Measurements from ENCODE around the gene INS.
"Not testable (repeated sequence)": the region's sequence is repeated elsewhere in the genome, so short reads cannot be mapped to it uniquely, and the experiment has no call there.

INS gene

DNA sequence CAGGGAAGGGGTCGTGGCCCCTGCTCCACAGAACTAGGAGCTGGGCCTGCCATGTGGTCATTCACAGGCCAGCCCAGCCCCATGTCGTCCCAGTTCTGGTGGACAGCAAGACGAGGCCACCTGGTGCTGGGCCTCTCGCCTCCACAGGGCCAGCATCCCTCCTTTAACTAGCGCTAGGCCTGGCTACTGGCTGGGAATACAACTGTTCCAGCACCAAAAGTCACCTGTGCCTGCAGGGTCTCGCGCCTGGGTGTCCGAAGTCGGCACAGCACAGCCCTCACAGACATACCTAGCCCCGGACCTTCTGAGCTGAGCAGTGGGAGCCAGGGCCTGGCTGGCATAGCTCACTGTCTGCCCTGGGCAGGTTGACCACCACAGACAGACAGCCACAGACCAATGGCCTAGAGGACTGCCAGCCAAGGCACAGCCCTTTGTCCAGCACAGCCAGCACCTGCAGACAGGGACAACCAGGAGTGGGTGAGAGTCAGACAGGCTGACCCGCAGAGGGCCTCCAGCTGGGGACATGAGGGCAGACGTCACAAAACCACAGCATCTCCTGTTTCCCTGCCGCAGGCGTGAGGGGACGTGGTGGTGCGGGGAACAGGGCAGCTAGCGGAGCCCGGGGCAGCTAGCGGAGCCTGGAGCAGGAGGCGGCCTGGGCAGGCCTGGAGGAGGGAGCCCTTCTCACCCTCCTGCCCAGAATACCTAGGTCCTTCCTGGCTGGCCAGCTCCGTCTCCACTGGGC, 37.8 kb upstream of the INS start:
- no peak for DNase-seq

DNA sequence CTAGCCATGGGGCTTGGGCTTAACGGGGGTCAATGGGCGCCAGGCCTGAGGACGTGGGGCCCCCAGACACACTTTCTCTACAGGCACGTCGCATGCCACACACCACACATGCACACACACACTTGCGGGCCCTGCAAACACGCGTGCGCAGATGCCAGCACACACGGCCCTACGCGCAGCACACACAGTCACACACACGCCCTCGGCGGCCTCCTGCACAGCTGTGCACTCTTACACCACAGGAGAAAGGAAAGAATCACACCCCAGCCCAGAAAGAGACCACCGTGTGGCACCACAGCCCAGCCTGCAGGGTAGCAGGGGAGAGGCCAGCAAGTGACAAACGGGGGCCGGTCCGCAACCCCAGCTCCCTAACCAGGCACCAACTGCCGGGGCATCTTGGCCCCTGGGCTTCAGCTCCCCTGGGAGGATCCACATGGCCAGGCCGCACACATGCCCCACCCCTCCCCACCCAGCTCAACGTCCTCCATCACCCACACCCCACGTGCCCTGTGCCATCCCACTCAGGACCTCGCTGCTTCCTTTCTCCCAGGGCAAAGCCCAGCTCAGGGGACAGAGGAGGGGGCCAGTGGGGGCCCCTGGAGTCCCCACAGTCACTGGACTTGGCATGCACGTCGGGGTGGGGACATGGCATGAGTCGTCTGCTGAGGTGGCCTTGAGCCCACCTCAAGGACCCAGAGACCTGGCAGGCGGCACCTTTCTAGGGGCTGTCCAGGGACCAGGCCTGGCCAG, 36.9 kb upstream of the INS start:
- no peak for DNase-seq

DNA sequence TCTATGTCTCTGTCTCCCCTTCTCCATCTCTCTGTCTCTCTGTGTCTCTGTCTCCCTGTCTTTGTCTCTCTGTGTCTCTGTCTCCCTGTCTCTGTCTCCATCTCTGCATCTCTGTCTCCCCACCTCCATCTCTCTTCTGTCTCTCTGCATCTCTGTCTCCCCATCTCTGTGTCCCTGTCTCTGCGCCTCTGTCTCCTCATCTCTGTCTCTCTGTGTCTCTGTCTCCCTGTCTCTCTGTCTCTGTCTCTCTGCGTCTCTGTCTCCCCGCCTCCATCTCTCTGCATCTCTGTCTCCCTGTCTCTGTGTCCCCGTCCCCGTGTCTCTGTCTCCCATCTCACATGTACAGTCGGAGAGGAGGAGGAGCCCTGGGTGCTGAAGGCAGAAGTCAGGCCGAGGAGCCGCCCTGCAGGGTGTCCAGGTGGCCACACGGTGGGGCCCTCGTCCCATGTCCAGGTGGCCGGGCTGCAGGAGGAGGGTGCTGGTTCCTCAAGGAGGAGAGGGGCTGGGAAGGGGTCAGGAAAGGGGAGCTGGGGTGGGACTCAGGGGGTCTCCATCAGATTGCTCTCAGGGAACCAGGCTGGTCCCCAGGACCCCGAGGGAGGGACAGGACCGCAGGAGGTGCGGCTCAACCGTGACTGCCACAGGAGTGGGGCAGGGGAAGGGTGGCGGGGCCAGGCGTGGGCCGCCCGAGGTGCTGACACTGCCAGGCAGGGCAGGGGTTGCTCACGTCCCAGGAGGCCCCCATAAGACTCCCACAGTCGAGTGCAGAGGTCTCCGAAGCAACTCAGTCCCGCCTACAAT, 36.2 kb upstream of the INS start:
- DNase-seq, result peak; percentile 31

DNA sequence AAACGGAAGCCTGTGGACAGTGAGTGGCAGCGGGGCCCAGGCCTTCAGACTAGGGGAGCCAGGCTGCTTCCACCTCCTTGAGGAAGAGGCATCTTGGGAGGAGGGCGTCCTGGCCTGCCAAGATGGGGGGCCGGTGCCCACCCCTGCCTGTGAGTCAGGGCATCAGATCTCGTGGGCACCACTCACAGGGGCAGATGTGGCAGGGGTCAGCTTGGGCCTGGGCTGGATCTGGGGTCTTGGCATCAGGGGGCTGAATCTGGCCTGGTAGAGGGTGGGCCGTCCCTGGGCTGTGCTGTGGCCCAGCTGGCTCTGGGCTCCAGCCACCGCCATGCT, 34.7 kb upstream of the INS start:
- no peak for DNase-seq

DNA sequence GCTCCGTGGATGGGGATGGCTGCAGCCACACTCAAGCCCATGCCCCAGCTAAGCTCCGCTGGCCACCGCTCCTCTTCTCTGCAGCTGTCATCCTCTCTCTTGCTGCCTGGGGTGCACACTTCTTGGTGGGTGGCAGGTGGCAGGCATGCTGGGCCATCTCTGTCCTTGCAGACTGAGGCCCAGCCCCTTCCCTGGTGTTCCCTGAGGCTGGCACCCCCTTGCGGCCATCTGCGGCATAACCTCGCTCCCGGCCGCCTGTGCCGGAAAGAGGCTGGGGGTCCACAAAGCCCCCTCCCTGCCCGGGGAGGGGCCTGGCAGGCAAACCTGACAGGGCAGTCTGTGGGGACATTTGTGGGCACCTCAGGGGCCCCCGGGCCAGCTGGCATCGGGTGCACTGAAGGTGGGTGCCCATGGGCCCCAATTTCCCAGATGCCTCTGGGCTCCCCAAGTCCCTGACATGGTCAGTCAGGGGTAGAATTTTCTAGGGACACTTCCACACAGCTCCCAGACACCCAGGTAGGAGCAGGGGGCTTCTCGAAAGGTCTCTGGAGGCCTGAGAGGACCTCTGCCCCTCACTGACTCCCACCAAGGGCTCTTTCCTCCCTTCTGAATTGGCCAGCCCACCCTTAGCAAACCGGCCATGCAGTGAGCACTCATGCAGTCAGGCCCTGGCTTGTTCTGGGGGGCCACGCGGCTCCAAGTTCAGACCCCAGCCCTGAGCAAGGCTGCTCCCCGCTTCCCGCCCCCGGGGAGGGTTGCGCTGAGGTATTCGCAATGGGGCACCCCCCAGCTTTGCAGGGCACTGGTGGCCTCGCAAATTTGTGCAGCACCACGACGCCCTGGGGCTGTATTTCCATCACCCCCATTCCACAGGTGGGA, 34.1 kb upstream of the INS start:
- peak; percentile 9 for DNase-seq

DNA sequence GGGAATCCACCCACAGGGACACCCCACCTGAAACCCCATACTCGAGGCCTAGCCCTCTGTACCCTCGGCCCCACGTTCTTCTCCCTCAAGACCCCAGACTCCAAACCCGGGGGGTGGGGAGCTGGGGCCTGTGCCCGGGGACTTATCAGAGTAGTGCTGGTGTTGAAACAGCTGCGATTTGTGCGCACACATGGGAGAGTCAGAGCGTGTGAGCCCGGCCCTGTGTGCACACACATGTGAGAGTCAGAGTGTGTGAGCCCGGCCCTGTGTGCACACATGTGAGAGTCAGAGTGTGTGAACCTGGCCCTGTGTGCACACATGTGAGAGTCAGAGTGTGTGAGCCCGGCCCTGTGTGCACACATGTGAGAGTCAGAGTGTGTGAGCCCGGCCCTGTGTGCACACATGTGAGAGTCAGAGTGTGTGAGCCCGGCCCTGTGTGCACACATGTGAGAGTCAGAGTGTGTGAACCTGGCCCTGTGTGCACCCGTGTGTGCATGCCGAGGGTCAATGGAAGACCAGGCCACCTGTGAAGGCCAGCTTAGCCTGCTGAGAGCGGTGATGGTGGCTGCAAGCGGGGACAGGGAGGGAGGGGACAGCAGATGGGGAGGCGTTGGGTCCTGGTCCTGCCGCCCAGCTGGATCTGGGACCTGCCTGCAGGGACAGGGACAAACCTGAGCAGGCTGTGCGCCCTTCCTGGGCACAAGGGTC, 33.0 kb upstream of the INS start:
- not testable (repeated sequence) for DNase-seq

DNA sequence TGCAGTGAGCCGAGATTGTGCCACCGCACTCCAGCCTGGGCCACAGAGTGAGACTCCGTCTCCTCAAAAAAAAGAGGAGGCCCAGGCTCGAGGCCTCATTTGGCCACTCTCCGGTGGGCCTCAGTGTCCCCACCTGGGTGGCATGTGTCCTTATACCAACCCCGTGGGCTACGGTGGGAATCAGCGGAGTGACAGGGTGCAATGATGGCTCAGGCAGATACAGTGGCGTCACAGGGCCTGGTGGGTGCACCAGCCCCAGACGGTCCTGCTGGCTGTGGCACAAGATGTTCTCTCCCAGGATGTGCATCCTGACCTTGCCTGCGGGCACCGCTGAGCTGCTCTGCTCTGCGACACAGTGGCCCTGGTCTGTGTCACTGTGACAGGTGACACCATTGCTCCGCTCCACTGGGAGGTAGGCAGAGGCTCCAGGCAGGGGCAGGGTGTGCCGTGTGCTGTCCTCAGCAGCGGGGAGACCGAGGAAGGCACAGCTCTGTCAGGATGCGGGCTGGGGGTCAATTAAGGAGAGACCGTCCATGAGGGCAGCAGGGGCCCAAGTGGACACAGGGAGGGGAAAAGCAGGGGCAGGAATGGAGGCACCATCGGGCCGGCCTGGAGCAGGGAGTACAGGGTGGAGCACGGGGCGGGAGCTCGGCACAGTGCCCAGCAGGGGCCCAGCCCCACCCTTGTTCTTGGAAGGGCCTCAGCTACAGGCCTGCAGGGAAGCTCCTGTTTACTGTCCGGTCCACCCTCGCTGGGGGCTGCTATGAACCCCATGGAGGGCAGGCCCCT, 32.3 kb upstream of the INS start:
- no peak for DNase-seq

DNA sequence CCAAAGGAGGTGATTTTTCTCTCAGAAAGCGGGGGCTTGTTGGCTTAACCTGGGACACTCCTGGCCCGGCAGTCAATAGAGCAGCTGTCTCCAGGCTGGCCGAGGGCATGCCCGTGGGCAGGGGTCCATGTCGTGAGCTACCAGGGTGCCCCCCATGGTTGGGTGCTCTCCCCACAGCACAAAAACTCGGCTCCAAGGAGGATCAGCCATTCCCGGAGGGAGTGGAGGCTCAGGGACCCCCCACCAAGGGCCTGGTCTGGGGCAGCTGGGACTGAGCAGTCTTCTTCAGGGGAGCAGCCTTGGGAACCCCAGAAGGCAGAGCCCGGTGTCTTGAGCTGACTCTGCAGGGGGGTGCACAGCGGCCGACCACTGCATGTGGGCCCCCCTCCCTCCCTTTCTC, 31.4 kb upstream of the INS start:
- DNase-seq, result no peak

DNA sequence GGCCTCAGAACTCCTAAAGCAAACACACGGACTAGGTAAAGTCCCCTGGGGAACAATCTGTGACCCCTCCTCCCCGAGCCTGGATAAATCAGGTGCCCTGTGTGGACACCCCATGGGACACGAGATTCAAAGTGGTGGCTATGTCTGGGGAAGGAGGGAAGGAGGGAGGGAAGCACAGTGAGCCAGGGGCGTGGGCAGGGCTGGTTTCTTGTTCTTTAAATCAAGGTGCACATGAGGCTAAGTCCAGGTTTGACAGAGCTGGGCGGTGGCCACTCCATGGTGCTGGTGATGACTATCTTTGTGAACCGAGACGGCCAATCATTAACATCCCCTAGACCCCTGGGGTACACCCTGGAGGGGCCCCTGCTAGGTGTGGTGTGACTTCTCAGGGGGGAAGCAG, 30.9 kb upstream of the INS start:
- DNase-seq, result no peak

DNA sequence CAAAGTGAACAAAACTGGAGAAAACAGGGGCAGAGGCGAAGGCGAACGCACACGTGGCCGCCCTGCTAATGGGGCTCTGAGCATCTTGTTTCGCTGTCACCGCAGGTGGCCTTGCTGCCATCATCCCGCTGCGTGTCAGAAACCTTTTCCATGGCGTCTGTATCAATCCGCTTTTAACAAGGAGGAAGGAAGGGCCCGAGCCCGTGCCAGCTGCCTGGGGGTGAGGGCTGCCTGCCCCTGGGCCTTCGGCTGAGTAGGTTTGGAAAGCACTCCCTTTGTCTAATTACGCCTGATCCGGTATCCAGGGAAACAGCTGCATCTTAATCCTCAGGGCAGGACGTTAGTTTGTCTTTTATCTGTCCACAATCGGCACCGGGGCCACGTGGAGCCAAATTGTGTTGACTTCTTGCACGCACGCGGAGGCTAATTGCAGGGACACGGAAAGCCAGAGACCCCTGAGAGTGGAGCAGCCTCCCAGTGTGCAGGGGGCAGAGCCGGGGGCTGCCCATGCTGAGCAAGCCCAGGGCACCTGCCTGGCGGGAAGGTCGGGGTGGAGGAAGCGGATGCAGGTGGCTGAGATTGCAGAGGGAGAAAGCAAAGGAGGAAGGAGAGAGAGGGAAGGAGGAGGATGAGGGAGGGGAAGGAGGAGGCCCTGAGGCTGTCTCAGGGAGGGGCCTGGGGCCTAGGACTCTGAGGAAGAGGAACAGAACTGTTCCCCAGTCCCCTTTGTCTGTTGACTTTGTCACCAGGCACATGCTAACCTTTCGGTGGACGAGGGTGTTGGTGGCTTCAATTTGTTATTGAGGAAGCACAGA, 29.9 kb upstream of the INS start:
- DNase-seq, result peak; percentile 63

DNA sequence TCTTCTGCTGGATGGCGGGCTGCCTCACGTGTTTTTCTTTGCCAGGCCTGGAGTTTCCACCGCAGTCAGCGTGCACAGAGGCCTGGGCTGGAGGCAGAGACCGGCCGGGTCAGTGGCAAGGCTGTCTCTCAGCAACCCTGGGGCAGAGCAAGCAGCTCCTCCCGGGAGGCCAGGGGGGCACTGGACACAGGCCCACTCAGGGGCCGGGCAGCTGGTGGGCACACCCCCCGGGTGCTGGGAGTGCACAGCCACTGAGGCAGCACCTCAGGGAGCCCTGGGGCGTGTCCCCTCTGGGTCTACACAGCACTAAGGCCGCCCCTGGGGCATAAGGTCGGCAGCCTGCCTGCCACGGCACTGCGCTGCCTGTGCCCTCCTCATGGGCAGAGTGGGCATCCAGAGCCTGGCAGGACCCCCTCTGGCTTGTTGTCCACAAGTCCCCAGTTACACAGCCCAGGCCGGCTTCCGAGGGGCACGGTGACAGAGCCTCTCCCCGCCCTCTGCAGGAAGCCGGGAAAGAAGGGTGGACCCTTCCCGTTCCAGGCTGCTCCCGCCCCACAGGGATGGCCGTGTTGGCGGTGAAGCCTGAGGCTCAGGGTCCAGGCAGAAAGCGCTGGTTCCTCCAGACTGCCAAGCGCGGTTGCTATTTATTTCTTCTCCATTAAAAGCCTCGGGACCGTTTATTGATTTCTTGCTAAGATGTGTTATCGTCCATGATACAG, 29.1 kb upstream of the INS start:
- DNase-seq, result no peak

DNA sequence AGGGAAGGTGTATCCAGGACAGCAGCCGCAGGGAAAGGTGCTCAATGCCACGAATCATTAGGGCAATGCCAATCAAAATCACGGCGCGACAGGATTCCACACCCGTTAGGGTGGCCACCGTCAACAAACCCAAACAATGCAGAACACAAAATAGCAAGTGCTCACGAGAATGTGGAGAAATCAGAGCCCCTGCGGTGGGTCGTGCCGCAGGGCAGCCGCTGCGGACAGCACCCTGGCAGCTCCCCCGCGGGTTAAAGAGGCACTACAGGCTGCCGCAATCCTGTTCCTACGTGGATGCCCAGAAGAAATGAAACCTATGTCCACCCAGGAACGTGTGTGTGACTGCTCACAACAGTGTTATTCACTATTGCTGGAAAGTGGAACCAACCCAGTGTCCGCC, 27.7 kb upstream of the INS start:
- no peak for DNase-seq

DNA sequence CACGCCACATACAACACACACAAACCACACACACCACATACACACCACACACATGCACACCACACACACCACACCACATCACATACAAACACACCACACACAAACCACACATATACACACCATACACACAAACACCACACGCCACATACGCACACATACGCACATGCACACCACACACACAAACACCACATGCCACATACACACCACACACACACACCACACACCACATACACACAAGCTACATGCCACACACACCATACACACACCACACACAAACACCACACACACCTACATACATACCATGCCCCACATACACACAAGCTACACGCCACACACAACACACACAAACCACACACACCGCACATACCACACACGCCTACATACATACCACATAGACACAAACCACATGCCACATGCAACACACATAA, 26.3 kb upstream of the INS start:
- no peak for DNase-seq

DNA sequence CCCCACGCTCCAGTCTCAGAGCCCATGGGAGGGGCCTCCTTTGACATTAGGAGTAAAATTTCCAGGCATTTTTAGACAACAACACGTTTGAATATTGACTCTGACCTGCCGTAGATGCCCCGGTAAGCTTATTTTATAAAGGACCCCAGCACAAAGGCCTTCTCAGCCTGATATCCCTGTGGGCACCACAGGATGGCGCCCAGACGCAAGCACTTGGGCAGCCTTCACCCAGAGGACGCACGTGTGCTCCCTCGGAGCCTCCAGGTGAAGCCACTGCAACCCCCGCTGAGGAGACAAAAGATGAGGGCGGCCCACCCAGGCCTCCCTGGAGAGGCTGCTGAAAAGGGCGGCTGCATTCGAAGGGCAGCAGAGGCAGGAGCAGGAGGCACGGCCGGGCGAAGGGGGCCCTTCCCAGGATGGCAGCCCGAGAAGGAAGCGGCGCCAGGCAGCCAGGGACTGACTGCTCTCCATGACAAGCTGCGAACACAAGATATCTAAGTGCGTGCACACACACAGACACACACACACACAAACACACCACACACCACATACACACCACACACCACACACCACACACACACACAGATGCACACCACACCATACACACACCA, 25.8 kb upstream of the INS start:
- DNase-seq, result peak; percentile 32

DNA sequence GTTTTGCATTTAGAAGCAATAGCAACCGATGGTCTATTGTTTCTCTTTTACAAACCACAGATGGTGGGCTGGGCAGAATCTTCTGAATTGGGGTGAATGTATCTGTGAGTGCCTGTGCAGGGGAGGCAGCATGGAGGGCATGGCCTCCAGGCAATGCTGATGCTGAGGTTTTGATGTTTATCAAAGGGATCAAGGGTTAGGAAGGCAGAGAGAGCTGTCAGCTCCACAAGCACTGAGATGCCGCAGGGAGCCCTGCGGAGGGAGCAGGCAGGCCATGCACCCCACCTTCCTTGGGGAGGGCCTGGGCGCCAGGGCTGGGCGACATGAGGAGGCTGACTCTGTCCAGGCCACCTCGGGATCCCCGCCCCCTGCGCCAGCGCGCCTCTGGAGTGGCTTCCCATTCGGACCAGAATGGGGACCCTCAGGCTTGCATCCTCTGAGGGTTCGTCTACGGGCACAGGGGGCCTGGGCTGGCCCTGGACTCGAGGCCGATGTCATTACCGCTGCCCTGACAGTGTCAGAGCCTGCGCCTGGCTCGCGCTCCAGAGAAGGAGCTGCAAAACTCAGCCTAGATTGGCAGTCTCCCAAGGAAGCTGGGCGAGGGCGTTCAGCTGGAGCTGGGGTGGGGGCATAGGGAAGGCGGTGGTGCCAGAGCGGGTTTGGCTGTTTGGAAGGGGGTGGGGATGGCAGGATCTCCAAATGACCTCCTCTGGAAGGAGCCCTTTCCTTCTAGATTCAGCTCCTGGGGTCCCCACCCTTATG, 24.5 kb upstream of the INS start:
- DNase-seq, result no peak

DNA sequence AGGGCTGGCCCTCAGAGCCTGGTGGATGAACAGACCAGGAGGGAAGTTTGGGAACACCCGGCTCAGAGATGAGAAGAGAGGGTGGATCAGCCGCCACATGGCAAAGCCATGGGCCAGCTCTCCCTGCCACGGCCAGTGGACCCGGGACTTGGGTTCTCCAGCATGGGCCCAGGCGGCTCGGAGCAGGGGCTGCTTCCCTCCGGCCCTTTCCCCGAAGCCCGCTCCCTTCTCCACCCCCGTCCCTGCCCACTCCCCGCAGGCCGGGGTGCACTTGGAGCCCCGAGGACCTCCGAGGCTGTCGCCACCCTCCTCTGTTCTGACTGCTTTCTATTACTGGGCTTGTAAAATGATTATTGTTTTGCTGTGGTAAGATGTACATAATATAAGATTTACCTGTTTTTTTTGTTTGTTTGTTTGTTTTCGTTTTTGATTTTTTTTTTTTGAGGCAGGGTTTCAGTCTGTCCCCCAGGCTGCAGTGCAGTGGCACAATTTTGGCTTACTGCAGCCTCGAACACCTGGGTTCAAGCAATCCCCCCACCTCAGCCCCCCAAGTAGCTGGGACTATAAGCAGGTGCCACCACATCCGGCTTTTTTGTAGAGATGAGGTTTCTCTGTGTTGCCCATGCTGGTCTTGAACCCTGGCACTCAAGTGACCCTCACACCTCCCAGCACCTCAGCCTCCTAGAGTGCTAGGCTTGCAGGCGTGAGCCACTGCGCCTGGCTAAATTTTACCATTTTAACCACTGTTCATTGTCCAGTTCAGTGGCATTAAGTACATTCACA, 21.9 kb upstream of the INS start:
- no peak for DNase-seq

DNA sequence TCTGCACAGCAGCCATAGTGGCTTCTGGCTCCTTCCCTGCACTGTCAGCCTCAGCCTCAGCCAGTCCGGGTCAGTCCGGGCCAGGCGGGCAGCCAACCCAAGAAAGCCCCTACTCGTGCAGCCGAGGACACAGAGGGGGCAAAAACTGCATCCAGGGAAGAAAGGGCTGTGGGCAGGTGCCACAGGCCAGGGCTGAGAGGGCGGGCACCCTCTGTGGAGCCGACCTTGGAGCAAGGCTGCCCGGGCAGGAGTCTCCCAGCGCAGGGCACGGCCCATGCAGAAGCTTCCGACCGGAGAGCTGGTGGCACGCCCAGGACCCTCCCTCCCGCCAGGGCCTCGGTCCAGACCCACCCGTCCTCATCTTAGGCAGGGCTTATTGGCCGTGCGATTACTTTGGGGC, 21.1 kb upstream of the INS start:
- no peak for DNase-seq

Data from NCI-H748 treated with DMSO at 0.1 percent for 48 hours (cell line).